ENCODE measurements around the gene TMEM154. TPM values are rescaled to one million over a fixed set of nuclear protein-coding genes. Genes with fewer than 3 reads are reported as not detected.

The TMEM154 gene
- total and polyA plus RNA-seq, 10 of the 15 experiments (the other 5 are each of a cell fraction or from before 2014, with no cell fraction given), result 5.1 to 41.4 (median 18.2) TPM

GRCh38 chr4:152651473-152652060, 28.2 kb downstream of the TMEM154 start (continued):
- TF ChIP-seq CUX1 (IDR thresholded peaks at IDR 0.05; ENCODE audit: insufficient replicate concordance, low read depth, low read length), result no peak
- TF ChIP-seq ZBED1 (IDR thresholded peaks at IDR 0.05; ENCODE audit: borderline replicate concordance), result no peak
- TF ChIP-seq IRF3 (IDR thresholded peaks at IDR 0.05), result no peak
- TF ChIP-seq E2F4 (IDR thresholded peaks at IDR 0.05; ENCODE audit: low read depth, low read length), result no peak
- no peak for TF ChIP-seq STAT1 (conservative IDR thresholded peaks at IDR 0.05)
- TF ChIP-seq SMARCA5 (IDR thresholded peaks at IDR 0.05), result no peak
- TF ChIP-seq SMAD1 (IDR thresholded peaks at IDR 0.05; ENCODE audit: low read depth, partially characterized antibody), result no peak
- no peak for TF ChIP-seq NFXL1 (IDR thresholded peaks at IDR 0.05; ENCODE audit: borderline replicate concordance)
- TF ChIP-seq POLR2AphosphoS5 (IDR thresholded peaks at IDR 0.05; ENCODE audit: low read length), result no peak
